ENCODE data around the gene FKBP2. TPM values are rescaled to one million over a fixed set of nuclear protein-coding genes. Genes with fewer than 3 reads are reported as not detected.

The FKBP2 gene
- 36.6 TPM for total RNA-seq

DNA sequence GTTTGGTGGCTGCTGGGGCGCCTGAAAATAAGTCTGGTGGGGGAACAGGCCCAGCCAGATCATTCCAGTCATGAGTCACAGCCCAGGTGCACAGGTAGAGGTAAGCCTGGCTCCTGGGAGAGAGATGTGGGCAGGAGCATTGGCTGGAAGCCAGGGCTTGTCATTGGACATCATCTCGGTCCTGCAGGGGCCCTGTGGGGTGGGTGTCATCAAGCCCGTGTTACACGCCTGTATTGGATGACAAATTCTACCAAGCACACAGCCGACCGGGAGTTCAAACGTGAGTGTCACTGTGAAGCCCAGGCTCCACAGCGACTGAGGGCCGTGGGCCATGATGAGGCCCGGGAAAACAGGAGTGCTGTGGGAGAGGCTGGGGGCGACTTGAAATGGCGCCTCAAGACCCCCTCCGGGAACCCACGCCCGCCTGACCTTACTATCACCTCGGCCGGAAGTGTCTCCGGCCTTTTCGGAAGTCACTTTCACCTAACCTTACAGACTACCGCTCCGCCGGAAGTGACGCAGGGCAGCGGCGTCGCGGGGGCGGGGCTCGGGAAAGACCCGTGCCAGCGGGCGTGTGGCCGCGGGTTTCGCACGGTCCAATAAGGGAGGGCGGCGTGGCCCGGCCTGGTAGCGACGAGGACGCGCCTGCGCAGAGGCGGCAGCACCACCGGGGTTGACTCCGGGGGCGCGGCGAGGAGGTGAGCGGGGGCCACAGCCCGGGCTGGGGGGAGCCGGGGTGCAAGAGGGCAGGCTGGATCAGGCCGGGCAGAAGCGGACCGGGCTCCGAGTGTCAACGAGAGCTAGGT is at the start of gene FKBP2:
Gene FKBP2, plus strand, starts transcription at position 661 of the 806 bp plus-strand sequence. CDS start 1,293 bp downstream, outside the sequence.
- DNase-seq (ENCODE audit: low read depth in 2 of 3, low spot score in 2 of 3): peak; percentile 97 to 98 (median 98)

DNA sequence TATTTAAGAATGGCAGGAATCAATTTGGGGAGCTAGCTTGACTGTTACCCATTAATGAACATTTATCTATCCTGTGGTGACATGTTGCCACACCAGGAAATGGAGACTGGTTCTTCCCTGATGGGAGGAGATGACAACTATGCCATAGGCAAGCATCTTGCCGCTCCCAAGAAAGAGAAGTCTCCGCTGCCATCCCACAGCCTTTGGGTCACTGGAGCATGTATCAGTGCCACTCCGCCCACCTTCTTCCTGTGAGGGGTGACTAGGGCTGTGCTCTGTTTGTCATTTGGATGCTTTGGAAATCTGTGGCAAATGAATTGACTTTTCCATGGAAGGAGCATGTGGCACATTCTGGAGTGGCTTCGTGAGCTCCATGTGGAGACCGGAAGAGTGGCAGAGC is 48.5 kb upstream of the FKBP2 start:
- DNase-seq (ENCODE audit: low read depth in 2 of 3, low spot score in 2 of 3): no peak

DNA sequence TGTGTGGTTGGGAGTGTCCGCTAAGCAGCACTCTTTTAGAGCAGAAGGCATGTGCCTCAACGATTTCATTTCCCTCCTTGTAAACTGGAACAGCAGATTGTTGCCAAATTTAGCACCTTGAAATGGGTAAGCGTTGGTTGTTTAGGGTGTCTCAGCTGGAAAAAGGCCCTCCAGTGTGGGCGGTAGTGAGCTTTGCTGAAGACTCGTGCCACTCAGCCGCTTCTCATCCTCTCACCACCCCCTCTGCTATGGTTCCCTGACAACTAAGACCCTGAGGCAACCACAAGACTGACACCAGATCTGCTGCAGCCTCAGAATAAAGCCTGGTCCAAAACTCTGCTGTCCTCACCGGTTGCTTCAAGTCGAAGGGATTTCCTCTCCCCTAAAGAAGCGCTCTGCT is 44.3 kb upstream of the FKBP2 start:
- DNase-seq (ENCODE audit: low read depth in 2 of 3, low spot score in 2 of 3): no peak

DNA sequence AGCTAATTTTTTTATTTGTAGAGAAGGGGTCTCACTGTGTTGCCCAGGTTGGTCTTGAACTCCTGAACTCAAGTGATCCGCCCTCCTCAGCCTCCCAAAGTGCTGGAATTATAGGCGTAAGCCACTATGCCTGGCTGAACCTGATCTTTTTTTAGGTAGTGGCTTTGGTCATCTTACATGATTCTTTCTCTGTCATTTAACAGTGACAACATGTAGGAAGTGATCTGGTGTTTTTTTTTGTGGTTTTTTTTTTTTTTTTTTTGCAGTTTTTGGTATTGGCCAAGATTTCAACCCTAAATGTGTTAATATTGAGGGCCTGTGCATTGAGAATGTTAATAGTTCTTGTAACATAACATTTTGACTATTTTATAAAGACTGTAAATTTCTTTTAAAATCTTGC is 42.4 kb upstream of the FKBP2 start:
- no peak for DNase-seq (ENCODE audit: low read depth in 2 of 3, low spot score in 2 of 3)

DNA sequence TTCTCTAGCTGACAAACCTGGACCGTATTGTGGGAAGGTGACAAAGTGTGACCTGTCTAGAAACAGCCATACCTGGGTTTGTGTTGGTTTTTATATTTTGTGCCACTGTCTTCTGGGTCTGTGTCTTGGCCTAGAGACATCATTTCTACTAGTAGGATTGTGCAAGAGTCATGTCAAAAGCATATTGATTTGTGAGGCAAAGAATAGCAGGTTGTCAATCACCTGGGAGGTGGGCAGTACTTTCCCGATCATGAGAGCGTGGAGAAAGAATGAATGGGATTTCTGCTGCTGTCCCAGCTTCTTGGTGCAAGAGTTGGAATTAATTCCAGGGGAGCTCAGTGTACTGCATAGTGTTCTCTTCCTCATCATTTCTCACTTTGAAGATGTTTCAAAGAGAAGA is 39.4 kb upstream of the FKBP2 start:
- DNase-seq (ENCODE audit: low read depth in 2 of 3, low spot score in 2 of 3): no peak

DNA sequence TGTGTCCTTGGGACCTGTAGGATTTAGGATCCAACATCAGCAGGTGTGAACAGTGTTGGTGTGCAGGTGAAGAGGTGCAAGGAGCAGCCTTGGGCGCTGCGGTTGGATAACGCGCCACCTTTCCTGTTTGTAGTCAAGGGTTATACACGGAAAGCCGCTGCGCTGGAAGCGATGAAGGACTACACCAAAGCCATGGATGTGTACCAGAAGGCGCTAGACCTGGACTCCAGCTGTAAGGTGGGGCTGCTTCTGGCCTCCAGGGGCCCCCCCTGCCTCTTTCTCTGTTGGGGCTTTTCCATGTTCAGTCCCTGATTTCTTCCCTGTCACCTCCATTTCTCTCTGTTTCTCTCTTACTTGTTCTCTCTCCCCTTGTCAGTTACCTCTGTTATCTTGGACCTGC is 37.9 kb upstream of the FKBP2 start:
- DNase-seq (ENCODE audit: low read depth in 2 of 3, low spot score in 2 of 3): no peak

DNA sequence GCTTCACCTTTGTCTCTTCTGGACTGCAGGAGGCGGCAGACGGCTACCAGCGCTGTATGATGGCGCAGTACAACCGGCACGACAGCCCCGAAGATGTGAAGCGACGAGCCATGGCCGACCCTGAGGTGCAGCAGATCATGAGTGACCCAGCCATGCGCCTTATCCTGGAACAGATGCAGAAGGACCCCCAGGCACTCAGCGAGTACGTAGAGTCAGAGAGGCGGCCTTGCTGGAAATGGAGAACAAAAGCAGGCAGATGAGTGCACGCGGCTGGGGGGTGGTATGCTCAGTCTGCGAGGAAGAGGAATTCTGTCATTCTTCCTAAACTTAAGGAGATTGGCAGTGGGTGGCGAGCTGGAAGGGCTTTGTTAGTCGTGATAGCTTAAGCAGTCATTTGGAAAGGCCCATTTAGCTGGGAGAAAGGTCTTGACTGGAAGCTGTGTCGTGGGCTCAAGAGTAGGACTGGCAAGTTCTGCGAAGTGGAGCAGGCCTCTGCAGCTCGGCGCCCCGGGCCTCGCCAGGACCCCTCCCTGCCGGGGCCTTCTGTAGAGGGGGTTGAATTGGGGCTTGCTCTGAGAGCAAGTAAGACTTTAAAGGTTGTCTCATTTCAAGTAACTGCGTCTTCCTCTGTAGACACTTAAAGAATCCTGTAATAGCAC is 37.3 kb upstream of the FKBP2 start:
- DNase-seq (ENCODE audit: low read depth in 2 of 3, low spot score in 2 of 3): no peak

DNA sequence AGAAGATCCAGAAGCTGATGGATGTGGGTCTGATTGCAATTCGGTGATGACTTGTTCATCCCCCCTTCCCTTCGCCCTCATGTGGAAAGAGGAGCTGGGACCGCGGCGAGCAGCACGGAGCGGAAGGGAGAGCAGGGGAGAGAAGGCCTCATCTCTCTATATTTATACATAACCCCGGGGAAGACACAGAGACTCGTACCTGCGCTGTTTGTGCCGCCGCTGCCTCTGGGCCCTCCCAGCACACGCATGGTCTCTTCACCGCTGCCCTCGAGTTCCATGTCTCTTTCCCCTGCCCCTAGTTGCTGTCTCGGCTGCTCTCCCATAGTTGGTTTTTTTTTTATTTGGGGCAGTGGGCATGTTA is 36.8 kb upstream of the FKBP2 start:
- no peak for DNase-seq (ENCODE audit: low read depth in 2 of 3, low spot score in 2 of 3)

DNA sequence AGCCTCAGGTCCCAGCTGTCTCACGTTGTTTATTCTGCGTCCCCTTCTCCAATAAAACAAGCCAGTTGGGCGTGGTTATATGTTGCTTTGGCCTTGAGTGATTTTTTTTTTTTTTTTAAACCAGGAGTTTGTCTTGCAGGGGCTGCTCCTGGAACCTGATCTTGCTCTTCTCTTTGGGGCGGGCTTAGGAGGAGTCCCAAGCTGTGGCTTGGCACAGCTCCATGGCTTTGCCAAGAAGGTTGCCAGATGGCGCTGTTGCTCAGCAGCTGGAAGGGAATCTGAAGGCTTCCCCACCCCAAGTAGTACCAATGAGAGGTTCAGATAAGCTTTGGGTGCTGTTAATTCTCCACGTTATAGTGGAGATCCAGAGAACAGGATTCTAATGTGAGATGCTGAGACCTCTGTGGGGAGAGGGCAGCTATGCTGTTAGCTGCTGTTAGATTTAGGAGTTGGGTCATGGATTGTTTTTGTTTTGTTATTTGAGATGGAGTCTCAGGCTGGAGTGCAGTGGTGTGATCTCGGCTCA is 36.4 kb upstream of the FKBP2 start:
- DNase-seq (ENCODE audit: low read depth in 2 of 3, low spot score in 2 of 3): peak; percentile 72 to 96 (median 93)

DNA sequence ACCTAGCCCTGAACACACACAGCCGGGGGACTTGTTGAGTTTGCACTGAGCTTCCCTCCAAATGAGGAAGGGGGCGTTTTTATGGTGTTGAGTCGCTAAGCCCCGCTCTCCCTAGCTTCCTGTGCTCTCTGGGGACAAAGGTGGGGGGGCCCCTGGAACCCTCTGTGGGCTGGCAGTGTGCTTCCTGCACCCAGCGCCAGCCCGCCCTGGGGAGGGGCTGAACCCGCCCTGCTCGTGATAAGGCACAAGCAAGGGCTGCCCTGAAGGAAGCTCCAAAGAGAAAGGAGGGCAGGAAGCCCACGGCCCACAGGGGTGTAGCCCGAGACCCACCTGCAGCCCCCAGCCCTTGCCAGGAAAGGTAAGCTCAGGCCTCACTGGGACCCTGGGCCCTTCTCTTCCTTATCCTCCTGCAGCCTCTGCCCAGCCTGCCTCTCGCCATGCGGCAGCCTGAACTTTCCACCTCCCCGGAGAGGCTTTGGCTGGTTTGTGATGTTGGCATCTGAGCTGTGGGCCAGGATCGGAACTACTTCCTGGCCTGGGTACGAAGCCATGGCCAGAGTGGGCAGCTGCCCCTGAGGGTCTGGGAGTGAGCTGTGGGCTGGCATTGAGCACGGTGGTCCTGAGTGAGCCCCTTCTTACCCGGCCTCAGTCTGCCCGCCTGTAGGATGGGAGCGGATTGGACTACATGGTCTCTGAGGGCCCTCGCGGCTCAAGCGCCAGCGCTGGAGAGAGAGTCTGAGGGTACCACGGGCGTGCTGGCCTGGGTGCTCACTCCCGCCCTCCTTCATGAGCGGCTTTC is 34.2 kb upstream of the FKBP2 start, which contains the start of gene FERMT3:
Gene FERMT3, plus strand, starts transcription at position 265 of the 799 bp plus-strand sequence. CDS start 644 bp downstream, outside the sequence.
- DNase-seq (ENCODE audit: low read depth in 2 of 3, low spot score in 2 of 3): peak in 2 of 3 donors; percentile 85 to 93

DNA sequence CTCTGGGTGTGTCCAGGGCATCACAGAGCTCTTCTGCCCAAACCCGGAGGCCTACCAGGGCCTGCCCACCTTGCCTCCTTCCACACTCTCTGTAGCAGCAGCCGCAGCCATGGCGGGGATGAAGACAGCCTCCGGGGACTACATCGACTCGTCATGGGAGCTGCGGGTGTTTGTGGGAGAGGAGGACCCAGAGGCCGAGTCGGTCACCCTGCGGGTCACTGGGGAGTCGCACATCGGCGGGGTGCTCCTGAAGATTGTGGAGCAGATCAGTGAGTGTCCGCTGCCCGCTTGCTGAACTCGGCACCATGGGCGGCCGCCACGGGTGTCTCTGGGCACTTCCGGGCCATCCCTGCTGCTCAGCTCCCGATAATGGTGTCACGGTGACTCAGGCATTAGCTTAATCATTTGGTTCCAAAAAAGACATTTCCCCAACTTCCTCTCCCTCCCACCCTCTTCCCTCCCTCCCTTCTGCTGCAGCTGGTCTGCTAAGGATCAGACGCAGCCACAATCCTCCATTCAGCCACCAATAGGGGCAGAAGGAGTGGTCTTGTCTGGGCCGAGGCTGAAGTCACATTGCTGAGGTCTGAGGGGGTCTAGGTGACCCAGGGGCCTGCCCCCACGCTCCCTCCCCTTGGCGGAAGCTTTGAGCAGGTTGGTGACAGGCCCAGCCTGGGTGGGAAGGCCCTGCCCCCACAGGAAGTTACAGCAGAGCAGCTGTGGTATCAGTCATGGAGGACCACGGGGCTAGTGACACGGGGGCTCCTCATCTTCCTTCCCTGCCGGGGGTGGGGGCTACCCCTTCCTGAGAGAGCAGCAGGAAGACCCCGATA is 33.4 kb upstream of the FKBP2 start:
- DNase-seq (ENCODE audit: low read depth in 2 of 3, low spot score in 2 of 3): peak in 2 of 3 donors; percentile 93 to 94

DNA sequence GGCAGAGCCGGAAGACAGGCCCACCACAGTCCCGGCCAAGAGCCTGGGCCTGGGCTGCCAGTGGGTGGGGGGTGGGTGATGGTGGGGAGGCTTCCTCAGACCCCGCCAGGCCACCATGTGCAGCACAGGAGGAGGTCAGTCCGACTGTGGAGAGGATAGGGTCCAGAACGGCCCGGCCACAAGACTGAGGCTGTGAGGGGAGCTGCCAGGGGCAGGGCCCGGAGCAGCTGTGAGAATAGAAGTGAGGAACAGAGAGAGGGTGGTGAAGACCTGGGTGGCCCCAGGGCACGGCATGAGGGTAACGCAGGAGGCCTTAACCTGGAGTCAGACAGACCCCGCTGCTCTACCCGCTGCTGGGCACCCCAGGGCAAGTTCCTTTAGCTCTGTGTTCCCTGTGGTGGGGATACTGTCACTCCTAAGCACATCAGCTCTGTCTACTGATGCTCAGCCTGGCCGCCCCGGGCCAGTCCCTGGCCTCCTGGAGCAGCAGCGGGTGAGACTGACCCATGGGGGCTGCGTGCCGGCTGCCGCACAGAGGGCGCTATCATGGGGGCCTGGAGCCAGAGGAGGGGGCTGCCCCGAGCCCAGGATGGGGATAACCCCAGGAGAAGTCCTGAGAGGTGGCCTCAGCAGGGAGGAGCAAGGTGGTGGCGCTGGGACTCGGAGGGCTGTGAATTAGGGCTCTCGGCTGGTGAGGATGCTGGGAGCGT is 32.7 kb upstream of the FKBP2 start:
- DNase-seq (ENCODE audit: low read depth in 2 of 3, low spot score in 2 of 3): no peak

DNA sequence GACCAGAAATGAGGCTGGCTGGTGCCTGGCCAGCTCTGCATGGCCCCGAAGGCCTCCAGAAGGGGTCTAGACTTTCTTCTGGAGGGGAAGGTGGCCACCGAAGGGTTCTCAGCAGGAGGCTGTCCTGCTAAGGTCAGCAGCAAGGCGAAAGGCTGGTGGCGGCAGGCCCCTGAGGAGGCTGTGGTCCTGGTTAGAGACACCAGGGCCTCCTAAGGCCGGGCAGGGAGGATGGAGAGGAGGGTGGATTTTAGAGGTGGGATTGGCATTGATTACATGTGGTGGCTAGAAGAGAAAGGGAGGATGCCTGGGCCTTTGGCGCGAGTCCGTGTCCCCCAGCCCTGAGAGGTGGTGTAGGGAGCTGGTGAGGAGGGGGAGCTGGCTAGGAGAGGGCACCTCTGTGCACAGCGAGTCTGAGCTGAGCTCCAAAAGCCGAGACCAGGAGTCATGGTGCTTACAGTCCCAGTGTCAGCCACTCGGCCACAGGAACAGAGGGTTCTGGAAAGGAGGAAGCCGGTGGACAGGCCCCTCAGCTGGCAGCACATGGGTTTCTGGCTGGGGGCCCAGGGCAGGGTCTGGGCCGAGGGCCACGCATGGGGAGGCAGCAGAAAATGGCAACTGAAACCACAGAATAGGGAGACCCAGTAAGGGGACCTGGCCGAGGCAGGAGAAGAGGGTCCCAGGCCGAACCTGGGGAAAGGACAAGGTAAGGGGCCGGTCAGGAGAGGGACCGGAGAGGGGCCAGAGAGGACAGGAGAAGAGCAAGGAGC is 31.9 kb upstream of the FKBP2 start:
- DNase-seq (ENCODE audit: low read depth in 2 of 3, low spot score in 2 of 3): no peak

DNA sequence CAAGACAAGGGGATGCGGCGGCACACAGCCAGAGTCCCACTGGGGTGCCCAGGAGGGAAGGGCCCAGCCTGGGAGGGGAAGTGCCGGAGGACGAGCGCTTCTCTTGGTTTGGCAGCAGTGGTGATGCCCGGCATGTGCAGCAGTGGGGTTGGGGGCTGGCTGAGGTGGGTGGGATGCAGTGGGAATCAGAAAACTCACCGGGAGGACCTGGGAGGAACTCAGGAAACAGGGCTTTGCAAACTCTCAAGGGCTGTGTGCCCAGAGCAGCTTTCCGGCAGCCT is 31.4 kb upstream of the FKBP2 start:
- no peak for DNase-seq (ENCODE audit: low read depth in 2 of 3, low spot score in 2 of 3)

DNA sequence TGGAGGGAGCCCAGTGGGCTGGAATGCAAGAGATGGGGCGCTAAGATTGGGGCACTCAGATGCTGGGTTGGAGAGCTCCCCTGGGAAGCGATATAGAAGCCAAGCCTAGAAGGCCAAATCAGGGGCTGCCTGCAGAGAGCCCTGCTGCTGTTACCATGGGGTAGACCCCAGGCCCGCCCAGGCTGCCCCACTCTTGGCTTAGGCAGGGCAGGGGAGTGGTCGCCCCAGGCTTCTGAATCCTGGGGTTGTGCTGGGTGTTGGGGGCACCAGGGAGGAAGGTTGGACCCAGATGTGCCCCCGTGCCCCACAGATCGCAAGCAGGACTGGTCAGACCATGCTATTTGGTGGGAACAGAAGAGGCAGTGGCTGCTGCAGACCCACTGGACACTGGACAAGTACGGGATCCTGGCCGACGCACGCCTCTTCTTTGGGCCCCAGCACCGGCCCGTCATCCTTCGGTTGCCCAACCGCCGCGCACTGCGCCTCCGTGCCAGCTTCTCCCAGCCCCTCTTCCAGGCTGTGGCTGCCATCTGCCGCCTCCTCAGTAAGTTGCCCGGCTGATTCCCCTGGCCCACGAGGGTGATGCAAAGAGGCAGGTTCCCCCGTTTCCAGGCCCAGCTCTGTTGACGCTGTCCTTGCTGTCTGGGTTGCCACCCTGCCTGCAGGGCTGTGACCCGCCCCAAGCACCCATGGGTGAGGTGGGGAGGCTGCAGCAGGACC is 30.4 kb upstream of the FKBP2 start:
- DNase-seq (ENCODE audit: low read depth in 2 of 3, low spot score in 2 of 3): no peak

DNA sequence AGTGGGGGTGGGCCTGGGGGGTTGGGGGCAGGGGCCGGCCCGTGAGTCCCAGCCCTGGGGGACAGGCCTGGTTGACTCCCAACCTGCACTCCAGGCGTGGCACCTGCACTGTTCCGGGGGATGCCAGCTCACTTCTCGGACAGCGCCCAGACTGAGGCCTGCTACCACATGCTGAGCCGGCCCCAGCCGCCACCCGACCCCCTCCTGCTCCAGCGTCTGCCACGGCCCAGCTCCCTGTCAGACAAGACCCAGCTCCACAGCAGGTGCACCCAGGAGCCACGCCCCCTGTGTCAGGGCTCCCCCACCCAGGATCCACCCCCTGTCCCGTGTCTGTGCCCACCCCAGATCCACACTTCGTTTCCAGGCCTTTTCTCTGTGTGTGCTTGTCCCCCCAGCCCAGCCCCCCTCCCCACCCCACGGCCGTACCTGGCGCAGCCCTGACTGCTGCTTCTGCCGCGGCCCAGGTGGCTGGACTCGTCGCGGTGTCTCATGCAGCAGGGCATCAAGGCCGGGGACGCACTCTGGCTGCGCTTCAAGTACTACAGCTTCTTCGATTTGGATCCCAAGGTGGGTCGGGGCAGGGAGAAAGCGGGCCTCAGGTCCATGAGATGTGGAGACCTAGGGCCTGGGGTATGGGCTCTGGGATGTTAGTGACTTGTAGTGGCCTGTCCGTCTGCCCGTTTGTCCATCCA is 29.6 kb upstream of the FKBP2 start:
- DNase-seq (ENCODE audit: low read depth in 2 of 3, low spot score in 2 of 3): no peak

DNA sequence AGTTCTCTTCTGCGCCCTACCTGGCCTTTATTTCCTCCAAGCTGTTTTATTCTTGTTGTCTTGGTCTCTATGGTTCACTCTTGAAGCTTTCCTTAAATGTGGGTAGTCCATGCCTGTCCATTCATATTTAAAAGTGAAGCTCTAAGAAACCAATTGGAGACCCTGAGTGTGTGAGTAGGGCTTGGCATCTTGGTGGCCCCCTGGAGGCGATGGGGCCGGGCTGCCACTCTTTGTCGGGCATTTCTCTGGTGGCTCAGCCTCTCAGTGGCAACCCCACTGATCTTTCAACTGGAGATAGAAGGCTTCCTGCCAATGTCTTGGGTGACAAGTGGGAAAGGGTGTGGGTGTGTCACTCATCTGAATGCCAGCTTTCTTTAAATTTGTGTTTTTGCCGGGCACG is 24.0 kb upstream of the FKBP2 start:
- DNase-seq (ENCODE audit: low read depth in 2 of 3, low spot score in 2 of 3): peak in 1 of 3 donors; percentile 53

Data from hematopoietic multipotent progenitor cell (in vitro differentiated cells).